Cardiac muscle cell (in vitro differentiated cells and primary cell): ENCODE measurements around the gene MPP7. TPM values are rescaled to one million over a fixed set of nuclear protein-coding genes. Genes with fewer than 3 reads are reported as not detected.

ENCODE experiments used
- DNase-seq, 2 donors: peaks; one replicate each; pipeline versions ENCODE4 v3.0.0 to v3.0.0-alpha.2; 2010 to 2017; ENCODE audit warnings: low read depth in 1 of 2, low spot score in 1 of 2
- H3K27ac ChIP-seq: fragments of 200-600 bp; sonication (generic); 2 replicates; pipeline ENCODE4 v1.5.1; 2016
- H3K27me3 ChIP-seq: fragments of 200-600 bp; sonication (generic); 2 replicates; pipeline ENCODE4 v1.6.0; 2016; ENCODE audit warnings: control low read depth
- H3K36me3 ChIP-seq: fragments of 200-600 bp; sonication (generic); 2 replicates; pipeline ENCODE4 v1.5.1; 2016; ENCODE audit warnings: control low read depth
- H3K4me1 ChIP-seq: fragments of 200-600 bp; sonication (generic); 2 replicates; pipeline ENCODE4 v1.8.1; 2017; ENCODE audit warnings: low read depth, mild to moderate bottlenecking, mixed run types
- H3K4me3 ChIP-seq: fragments of 200-600 bp; sonication (generic); 2 replicates; pipeline ENCODE4 v1.5.1; 2016; ENCODE audit warnings: mild to moderate bottlenecking
- H3K9me3 ChIP-seq: fragments of 200-600 bp; sonication (generic); 2 replicates; pipeline ENCODE4 v1.5.1; 2017; ENCODE audit warnings: low read depth, mild to moderate bottlenecking, control low read depth
- polyA plus RNA-seq: library from polyadenylated mRNA; unstranded; fragments of >200 nt; fragmentation: Nextera tagmentation; extraction: Ambion mirVana; gene quantifications from 2 replicates; pipeline ENCODE4 v1.2.1, GENCODE V29; 2016
- total RNA-seq: library from RNA; depleted of rRNA; stranded (reverse); fragments of >200 nt; gene quantifications from 2 replicates; pipeline ENCODE4 v1.2.3, GENCODE V29; 2016
- TF ChIP-seq, protein P1 (sequence below): IDR thresholded peaks from 2 replicates; pipeline ENCODE4 v1.5.1; 2012; ENCODE audit warnings: low read depth, mild to moderate bottlenecking, low read length

MPP7 gene
- total and polyA plus RNA-seq, 2 experiments from 2014 or later = 9.2 to 10.8 TPM

DNA sequence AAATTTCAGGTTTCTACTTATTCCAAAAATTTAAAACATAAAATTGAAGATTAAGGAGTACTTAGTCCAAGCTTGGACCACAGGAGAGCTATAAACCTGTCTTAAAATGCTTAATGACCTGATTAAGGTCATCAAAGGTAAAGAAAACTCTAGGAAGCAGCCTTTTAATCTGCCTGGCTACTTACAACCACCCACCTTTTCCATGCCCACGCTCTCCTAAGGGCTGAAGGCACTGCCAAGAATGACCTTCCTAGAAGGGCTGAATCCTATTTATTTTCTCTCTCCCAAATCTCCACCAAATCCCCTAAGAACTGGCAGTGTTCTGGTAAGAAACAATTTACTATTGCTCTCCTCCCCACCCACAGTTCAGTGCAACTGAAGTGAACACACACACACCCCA lies 6.8 kb downstream of the MPP7 start:
- H3K27me3 ChIP-seq = no peaks in the 10 kb centered on the region
- H3K4me3 ChIP-seq = no peak overlapping the region
- no peak overlapping the region for H3K27ac ChIP-seq
- H3K9me3 ChIP-seq = no peaks in the 10 kb centered on the region
- no peaks in the 10 kb centered on the region for H3K36me3 ChIP-seq
- no peak for DNase-seq
- TF ChIP-seq, protein P1, sequence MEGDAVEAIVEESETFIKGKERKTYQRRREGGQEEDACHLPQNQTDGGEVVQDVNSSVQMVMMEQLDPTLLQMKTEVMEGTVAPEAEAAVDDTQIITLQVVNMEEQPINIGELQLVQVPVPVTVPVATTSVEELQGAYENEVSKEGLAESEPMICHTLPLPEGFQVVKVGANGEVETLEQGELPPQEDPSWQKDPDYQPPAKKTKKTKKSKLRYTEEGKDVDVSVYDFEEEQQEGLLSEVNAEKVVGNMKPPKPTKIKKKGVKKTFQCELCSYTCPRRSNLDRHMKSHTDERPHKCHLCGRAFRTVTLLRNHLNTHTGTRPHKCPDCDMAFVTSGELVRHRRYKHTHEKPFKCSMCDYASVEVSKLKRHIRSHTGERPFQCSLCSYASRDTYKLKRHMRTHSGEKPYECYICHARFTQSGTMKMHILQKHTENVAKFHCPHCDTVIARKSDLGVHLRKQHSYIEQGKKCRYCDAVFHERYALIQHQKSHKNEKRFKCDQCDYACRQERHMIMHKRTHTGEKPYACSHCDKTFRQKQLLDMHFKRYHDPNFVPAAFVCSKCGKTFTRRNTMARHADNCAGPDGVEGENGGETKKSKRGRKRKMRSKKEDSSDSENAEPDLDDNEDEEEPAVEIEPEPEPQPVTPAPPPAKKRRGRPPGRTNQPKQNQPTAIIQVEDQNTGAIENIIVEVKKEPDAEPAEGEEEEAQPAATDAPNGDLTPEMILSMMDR = no peak
- H3K4me1 ChIP-seq = peaks cover 10% of the 10 kb centered on the region

- H3K4me3 ChIP-seq = no peak overlapping the region
- no peak for DNase-seq
- no peaks in the 10 kb centered on the region for H3K9me3 ChIP-seq
- H3K36me3 ChIP-seq = no peaks in the 10 kb centered on the region
- no peaks in the 10 kb centered on the region for H3K27me3 ChIP-seq
- peaks cover 10% of the 10 kb centered on the region for H3K4me1 ChIP-seq
- H3K27ac ChIP-seq = no peak overlapping the region
- TF ChIP-seq, protein P1 = no peak
Observed at GRCh38 chr10:28295336-28295735, 7.5 kb downstream of the MPP7 start.

DNA sequence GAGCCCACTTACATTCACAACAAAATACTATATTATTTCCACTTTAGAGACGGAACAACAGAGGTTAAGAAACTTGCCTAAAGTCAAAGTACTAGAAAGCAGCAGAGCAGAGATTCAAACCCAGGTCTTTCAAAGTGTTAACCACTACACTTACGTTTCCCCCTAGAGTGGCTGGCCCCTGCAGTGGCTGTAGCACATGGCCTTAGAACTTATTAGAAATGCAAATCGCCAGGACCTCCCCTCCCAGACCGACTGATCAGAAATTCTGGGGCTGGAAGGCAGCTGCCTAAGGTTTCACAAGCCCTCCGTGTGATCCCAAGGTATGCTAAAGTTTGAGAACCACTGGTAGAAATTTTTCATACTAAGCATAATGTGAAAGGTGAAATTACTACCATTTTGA lies 8.1 kb downstream of the MPP7 start:
- no peak for DNase-seq

DNA sequence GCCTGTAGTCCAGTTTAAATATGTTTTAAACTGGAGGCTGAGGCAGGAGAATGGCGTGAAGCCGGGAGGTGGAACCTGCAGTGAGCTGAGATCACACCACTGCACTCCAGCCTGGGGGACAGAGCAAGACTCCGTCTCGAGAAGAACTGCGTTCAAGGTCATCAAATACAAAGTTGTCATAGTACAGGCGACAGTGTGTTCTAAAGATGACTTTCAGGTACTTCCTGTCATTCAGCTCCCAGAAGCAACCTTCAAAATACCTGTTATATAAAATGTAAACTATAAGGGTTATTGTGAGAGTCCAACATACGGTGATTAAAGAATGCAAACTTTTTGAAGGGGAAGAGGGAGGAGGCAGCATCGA lies 8.7 kb downstream of the MPP7 start:
- DNase-seq = no peak
- H3K27ac ChIP-seq = no peak overlapping the region
- H3K4me1 ChIP-seq = peaks cover 10% of the 10 kb centered on the region
- H3K36me3 ChIP-seq = no peaks in the 10 kb centered on the region
- H3K9me3 ChIP-seq = no peaks in the 10 kb centered on the region
- H3K27me3 ChIP-seq = no peaks in the 10 kb centered on the region
- H3K4me3 ChIP-seq = no peak overlapping the region
- TF ChIP-seq, protein P1 = no peak

More for the DNA sequence above, 8.1 kb downstream of the MPP7 start:
- Histone ChIP-seq H3K27ac (no peak overlapping the region), H3K36me3 (no peaks in the 10 kb centered on the region), H3K4me3 (no peak overlapping the region), H3K27me3 (no peaks in the 10 kb centered on the region), H3K9me3 (no peaks in the 10 kb centered on the region), H3K4me1 (peaks cover 10% of the 10 kb centered on the region)
- TF ChIP-seq, protein P1 = no peak

- TF ChIP-seq, protein P1 = no peak
- Histone ChIP-seq H3K27me3 (no peaks in the 10 kb centered on the region), H3K27ac (no peak overlapping the region), H3K4me1 (peaks cover 10% of the 10 kb centered on the region), H3K4me3 (no peak overlapping the region), H3K9me3 (no peaks in the 10 kb centered on the region), H3K36me3 (no peaks in the 10 kb centered on the region)
- no peak for DNase-seq
Observed at GRCh38 chr10:28293236-28294168, 9.4 kb downstream of the MPP7 start.
